ENCODE measurements around the gene SERPINA4. TPM values are rescaled to one million over a fixed set of nuclear protein-coding genes. Genes with fewer than 3 reads are reported as not detected.
A peak's percentile ranks its signal among the peaks of the same experiment; 100 is the strongest.

Gene SERPINA4
- total and polyA plus RNA-seq, 2 of the 13 experiments (the other 11 are each of a cell fraction or from before 2014, with no cell fraction given) = 39.1 to 57.8 TPM

DNA sequence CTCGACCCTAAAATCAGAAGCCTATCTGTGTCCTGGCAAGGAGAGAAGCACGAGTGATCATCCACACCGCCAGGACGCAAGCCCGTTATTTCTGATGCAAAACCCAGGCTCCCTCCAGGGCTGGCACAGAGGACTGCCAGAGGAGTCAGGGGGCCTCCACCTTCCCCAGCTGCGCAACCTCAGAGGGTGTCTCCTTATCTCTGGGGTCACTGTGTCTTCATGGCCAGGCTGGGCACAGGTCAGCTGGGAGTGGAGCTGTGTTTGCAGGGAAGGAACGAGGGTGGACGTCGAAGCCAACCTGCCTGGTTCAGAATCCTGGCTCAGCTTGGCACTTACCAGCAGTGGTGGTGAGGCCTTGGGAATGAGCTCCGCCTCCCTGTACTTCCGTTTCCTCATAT lies 38.9 kb downstream of the SERPINA4 start (continued):
- TF ChIP-seq ZBTB39 (CRISPR knock-in tag; IDR thresholded peaks at IDR 0.05) (no peak), ZNF749 (CRISPR knock-in tag; IDR thresholded peaks at IDR 0.05; ENCODE audit: borderline replicate concordance) (0 out of 2 replicates have a peak, but pooled peaks have one; percentile 16), ZNF83 (CRISPR knock-in tag; IDR thresholded peaks at IDR 0.05; ENCODE audit: borderline replicate concordance) (no peak), ZNF674 (CRISPR knock-in tag; IDR thresholded peaks at IDR 0.05; ENCODE audit: low read depth) (no peak), SRSF4 (IDR thresholded peaks at IDR 0.05; ENCODE audit: low read depth, low read length, poor library complexity, severe bottlenecking) (no peak), STAT5B (CRISPR knock-in tag; IDR thresholded peaks at IDR 0.05) (0 out of 2 replicates have a peak, but pooled peaks have one; percentile 5), ZMYM4 (CRISPR knock-in tag; IDR thresholded peaks at IDR 0.05) (no peak), NAIF1 (CRISPR knock-in tag; IDR thresholded peaks at IDR 0.05; ENCODE audit: borderline replicate concordance) (no peak), ESRRA (CRISPR knock-in tag; IDR thresholded peaks at IDR 0.05; ENCODE audit: low read depth) (no peak), ETV5 (CRISPR knock-in tag; IDR thresholded peaks at IDR 0.05; ENCODE audit: borderline replicate concordance) (no peak), HNF1B (CRISPR knock-in tag; IDR thresholded peaks at IDR 0.05) (no peak), SPEN (CRISPR knock-in tag; IDR thresholded peaks at IDR 0.05; ENCODE audit: low read depth) (no peak; the same call in 1 of the 2 replicates), ZNF580 (CRISPR knock-in tag; IDR thresholded peaks at IDR 0.05; ENCODE audit: borderline replicate concordance, low read depth) (no peak), ZNF10 (CRISPR knock-in tag; IDR thresholded peaks at IDR 0.05; ENCODE audit: borderline replicate concordance, low read depth) (no peak), ZNF282 (IDR thresholded peaks at IDR 0.05; ENCODE audit: partially characterized antibody) (no peak), CBX1 (IDR thresholded peaks at IDR 0.05; ENCODE audit: low read depth) (no peak)
- TF ChIP-seq, protein P1, sequence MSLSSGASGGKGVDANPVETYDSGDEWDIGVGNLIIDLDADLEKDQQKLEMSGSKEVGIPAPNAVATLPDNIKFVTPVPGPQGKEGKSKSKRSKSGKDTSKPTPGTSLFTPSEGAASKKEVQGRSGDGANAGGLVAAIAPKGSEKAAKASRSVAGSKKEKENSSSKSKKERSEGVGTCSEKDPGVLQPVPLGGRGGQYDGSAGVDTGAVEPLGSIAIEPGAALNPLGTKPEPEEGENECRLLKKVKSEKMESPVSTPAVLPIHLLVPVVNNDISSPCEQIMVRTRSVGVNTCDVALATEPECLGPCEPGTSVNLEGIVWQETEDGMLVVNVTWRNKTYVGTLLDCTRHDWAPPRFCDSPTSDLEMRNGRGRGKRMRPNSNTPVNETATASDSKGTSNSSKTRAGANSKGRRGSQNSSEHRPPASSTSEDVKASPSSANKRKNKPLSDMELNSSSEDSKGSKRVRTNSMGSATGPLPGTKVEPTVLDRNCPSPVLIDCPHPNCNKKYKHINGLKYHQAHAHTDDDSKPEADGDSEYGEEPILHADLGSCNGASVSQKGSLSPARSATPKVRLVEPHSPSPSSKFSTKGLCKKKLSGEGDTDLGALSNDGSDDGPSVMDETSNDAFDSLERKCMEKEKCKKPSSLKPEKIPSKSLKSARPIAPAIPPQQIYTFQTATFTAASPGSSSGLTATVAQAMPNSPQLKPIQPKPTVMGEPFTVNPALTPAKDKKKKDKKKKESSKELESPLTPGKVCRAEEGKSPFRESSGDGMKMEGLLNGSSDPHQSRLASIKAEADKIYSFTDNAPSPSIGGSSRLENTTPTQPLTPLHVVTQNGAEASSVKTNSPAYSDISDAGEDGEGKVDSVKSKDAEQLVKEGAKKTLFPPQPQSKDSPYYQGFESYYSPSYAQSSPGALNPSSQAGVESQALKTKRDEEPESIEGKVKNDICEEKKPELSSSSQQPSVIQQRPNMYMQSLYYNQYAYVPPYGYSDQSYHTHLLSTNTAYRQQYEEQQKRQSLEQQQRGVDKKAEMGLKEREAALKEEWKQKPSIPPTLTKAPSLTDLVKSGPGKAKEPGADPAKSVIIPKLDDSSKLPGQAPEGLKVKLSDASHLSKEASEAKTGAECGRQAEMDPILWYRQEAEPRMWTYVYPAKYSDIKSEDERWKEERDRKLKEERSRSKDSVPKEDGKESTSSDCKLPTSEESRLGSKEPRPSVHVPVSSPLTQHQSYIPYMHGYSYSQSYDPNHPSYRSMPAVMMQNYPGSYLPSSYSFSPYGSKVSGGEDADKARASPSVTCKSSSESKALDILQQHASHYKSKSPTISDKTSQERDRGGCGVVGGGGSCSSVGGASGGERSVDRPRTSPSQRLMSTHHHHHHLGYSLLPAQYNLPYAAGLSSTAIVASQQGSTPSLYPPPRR (CRISPR knock-in tag; IDR thresholded peaks at IDR 0.05; ENCODE audit: borderline replicate concordance) = no peak; the same call in 1 of the 2 replicates
- TF ChIP-seq, protein P2, sequence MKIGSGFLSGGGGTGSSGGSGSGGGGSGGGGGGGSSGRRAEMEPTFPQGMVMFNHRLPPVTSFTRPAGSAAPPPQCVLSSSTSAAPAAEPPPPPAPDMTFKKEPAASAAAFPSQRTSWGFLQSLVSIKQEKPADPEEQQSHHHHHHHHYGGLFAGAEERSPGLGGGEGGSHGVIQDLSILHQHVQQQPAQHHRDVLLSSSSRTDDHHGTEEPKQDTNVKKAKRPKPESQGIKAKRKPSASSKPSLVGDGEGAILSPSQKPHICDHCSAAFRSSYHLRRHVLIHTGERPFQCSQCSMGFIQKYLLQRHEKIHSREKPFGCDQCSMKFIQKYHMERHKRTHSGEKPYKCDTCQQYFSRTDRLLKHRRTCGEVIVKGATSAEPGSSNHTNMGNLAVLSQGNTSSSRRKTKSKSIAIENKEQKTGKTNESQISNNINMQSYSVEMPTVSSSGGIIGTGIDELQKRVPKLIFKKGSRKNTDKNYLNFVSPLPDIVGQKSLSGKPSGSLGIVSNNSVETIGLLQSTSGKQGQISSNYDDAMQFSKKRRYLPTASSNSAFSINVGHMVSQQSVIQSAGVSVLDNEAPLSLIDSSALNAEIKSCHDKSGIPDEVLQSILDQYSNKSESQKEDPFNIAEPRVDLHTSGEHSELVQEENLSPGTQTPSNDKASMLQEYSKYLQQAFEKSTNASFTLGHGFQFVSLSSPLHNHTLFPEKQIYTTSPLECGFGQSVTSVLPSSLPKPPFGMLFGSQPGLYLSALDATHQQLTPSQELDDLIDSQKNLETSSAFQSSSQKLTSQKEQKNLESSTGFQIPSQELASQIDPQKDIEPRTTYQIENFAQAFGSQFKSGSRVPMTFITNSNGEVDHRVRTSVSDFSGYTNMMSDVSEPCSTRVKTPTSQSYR (CRISPR knock-in tag; IDR thresholded peaks at IDR 0.05; ENCODE audit: borderline replicate concordance) = no peak

Data from HepG2 (cell line).